Activated CD8-positive, alpha-beta memory T cell treated with anti-CD3 and anti-CD28 coated beads, Interleukin-2, amount 50 U/mL, for 24 hours (primary cell): ENCODE data around the gene IMMP1L.

Experiments used
- DNase-seq: peaks from one replicate; pipeline ENCODE4 v3.0.0-alpha.2; 2020; ENCODE audit errors: extremely low read depth

Gene IMMP1L

DNA sequence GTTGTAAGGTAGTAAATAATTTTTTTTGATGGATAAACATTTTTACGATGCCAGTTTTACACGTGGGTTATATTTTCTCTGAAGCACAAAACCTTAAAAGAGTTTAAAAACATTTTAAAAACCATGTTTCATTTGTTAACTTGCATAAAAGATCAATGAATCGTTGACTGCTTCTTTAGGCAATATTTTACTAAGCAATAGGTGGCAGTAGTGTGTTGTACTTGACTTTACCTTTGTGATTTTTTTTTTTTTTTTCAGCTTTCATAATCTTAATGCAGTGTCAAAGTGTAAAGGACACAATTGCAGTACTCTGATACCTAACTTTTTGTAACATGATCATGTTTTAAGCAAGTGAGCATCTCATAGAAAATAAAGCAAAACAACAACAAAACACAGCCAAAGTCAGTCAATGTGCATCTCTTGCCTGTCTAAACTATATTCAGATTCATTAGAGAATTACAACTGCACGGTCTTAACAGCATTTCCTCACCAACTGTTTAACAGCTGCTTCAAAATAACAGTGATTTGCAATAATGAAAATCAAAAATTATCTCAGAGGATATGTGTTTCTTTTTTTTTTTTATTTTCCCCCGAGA lies 112.1 kb downstream of the IMMP1L start:
- no peak for DNase-seq

DNA sequence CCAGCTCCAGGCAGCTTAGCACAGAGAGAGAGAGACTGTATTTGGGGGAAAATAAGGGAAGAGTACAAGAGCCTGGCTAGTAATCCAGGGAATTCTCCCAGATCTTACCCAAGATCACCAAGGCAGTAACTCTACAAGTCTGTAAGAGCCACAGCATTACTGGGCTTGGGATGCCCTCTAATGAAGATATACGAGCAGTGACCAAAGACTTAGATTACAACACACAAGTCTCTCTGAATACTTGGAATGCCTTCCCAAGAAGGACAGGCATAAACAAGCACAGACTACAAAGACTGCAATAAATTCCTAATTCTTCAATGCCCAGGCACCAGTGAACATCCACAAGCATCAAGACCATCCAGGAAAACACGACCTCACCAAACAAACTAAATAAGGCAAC lies 122.0 kb downstream of the IMMP1L start:
- no peak for DNase-seq

DNA sequence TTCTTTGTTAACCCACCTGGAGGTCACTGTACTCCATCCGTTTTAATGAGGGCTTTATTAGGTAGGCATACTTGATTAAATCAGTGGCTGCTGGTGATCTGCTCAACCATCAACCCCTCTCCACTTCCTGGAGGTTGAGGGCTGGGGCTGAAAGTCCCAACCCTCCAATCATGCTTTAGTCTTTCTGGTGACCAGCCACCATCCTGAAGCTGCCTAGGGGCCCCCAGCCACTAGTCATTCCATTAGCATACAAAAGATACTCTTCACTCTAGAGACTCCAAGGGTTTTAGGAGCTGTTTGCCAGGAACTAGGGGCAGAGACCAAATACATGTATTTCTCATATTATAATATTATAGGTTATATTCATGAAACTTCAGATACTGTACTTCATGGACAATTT lies 126.3 kb downstream of the IMMP1L start:
- DNase-seq: no peak
